HepG2 (cell line): ENCODE data around the gene CELF2. TPM values are rescaled to one million over a fixed set of nuclear protein-coding genes. Genes with fewer than 3 reads are reported as not detected.

ENCODE experiments used
- ATAC-seq: fragments of 200-7000 bp; cut with Tn5 transposase; 3 replicates; pipeline ENCODE4 v1.9.1; 2020; ENCODE audit warnings: mild to moderate bottlenecking, moderate library complexity
- BruUV-seq: library from RNA; stranded (reverse); fragments of 400-500 nt; replicated peaks from 2 replicates; lab custom pipeline; 2021; lab: Mats Ljungman, UMichigan
- CTCF ChIA-PET: fragments of 300-600 bp; formaldehyde crosslinking; extraction: SDS; loops from one replicate; lab custom pipeline; 2021; ENCODE audit warnings: low total read pairs, inconsistent platforms, low intra/inter-chr PET ratio; lab: Yijun Ruan, JAX
- POLR2A ChIA-PET: fragments of 350-600 bp; sonication (Branson Sonifier 250); formaldehyde crosslinking; loops from one replicate; lab custom pipeline; 2020; ENCODE audit warnings: antibody characterized with exemption, inconsistent platforms; lab: Yijun Ruan, JAX
- DNase-seq: peaks from one replicate; pipeline ENCODE4 v3.0.0-alpha.2; 2015; ENCODE audit warnings: low spot score
- FAIRE-seq: peaks from 3 replicates; lab custom pipeline; 2011; peaks lifted over from hg19 to GRCh38; lab: Jason Lieb, UNC
- H2AFZ ChIP-seq: one replicate; pipeline ENCODE4 v1.6.1; 2011; ENCODE audit warnings: low read length, inconsistent platforms
- H3K27ac ChIP-seq: fragments of 300-600 bp; 3 replicates; pipeline ENCODE4 v1.8.0; 2011; ENCODE audit warnings: mixed run types, mild to moderate bottlenecking, mixed read lengths, low read length, inconsistent platforms; ENCODE audit not compliant: insufficient read depth; ENCODE audit errors: extremely low read length
- H3K27me3 ChIP-seq, 2 experiments: fragments of 200-600 bp in 1 of 2; 2 replicates in 1 of 2; 3 replicates in 1 of 2; pipeline versions ENCODE4 v1.6.0 to v1.8.0; 2011; ENCODE audit warnings: low read length in 2 of 2, mild to moderate bottlenecking in 2 of 2, moderate library complexity in 2 of 2, inconsistent platforms in 1 of 2; ENCODE audit not compliant: insufficient read depth in 2 of 2, control insufficient read depth in 1 of 2
- H3K36me3 ChIP-seq, 2 experiments: fragments of 200-600 bp in 1 of 2; replicated peaks in 1 of 2; 2 replicates in 1 of 2; 3 replicates in 1 of 2; pipeline versions ENCODE4 v1.5.1 to v1.8.0; 2011; ENCODE audit warnings: low read length in 2 of 2, inconsistent platforms in 1 of 2; ENCODE audit not compliant: insufficient read depth in 2 of 2, control insufficient read depth in 1 of 2
- H3K4me1 ChIP-seq: 2 replicates; pipeline ENCODE4 v1.5.1; 2012; ENCODE audit warnings: low read length, inconsistent platforms; ENCODE audit not compliant: insufficient read depth
- H3K4me2 ChIP-seq: 2 replicates; pipeline ENCODE4 v1.6.0; 2011; ENCODE audit warnings: low read depth, low read length, inconsistent platforms
- H3K4me3 ChIP-seq, 3 experiments: fragments of 200-600 bp in 1 of 3; sonication (generic), shearing (Covaris generic) in 1 of 3; replicated peaks in 1 of 3; 2 replicates each; pipeline ENCODE4 v1.5.1; 2011 to 2016; ENCODE audit warnings: low read length in 3 of 3, inconsistent platforms in 2 of 3, low read depth in 2 of 3, mild to moderate bottlenecking in 2 of 3, control low read depth in 1 of 3, mixed read lengths in 1 of 3; ENCODE audit not compliant: insufficient read depth in 1 of 3
- H3K79me2 ChIP-seq: one replicate; pipeline ENCODE4 v1.6.1; 2011; ENCODE audit warnings: low read length, inconsistent platforms; ENCODE audit not compliant: insufficient read depth
- H3K9ac ChIP-seq: 2 replicates; pipeline ENCODE4 v1.6.0; 2011; ENCODE audit warnings: mild to moderate bottlenecking, low read depth, low read length, inconsistent platforms; ENCODE audit not compliant: insufficient read depth
- H3K9me3 ChIP-seq: 2 replicates; pipeline ENCODE4 v1.5.1; 2012; ENCODE audit warnings: mild to moderate bottlenecking, low read length
- H4K20me1 ChIP-seq: 2 replicates; pipeline ENCODE4 v1.6.0; 2011; ENCODE audit warnings: inconsistent platforms, mild to moderate bottlenecking, low read length, moderate library complexity; ENCODE audit not compliant: insufficient read depth
- HDAC2 ChIP-seq: sonication (generic); formaldehyde crosslinking; IDR thresholded peaks from 2 replicates; pipeline ENCODE4 v1.4.0; 2020; ENCODE audit warnings: missing genetic modification reagents
- HNRNPL ChIP-seq: fragments of 200-400 bp; formaldehyde crosslinking; IDR thresholded peaks from 2 replicates; pipeline ENCODE4 v1.6.1; 2017; ENCODE audit warnings: mild to moderate bottlenecking, low read depth, low read length
- NFE2L1 ChIP-seq: sonication (generic); formaldehyde crosslinking; IDR thresholded peaks from 2 replicates; pipeline ENCODE4 v1.4.0; 2020; ENCODE audit warnings: missing genetic modification reagents, mild to moderate bottlenecking, borderline replicate concordance
- PLRG1 ChIP-seq: fragments of 450-650 bp; conservative IDR thresholded peaks from 2 replicates; pipeline ENCODE4 v1.6.1; 2016
- RBM22 ChIP-seq: fragments of 200-400 bp; formaldehyde crosslinking; optimal IDR thresholded peaks from 2 replicates; pipeline ENCODE3; 2017; ENCODE audit warnings: mild to moderate bottlenecking, low read length, moderate library complexity
- SMAD3 ChIP-seq: sonication (generic); formaldehyde crosslinking; IDR thresholded peaks from 2 replicates; pipeline ENCODE4 v1.4.0; 2020; ENCODE audit warnings: missing genetic modification reagents
- SP1 ChIP-seq, 2 experiments: fragments of 450-650 bp in 1 of 2; sonication (generic) in 1 of 2; formaldehyde crosslinking in 1 of 2; IDR thresholded peaks; 2 replicates each; pipeline versions ENCODE4 v1.4.0 to v1.6.1; 2016 to 2020; ENCODE audit warnings: missing genetic modification reagents in 1 of 2
- SSRP1 ChIP-seq: IDR thresholded peaks from 2 replicates; pipeline ENCODE4 v1.6.1; 2016; ENCODE audit warnings: control low read depth
- ZBTB34 ChIP-seq: sonication (generic); formaldehyde crosslinking; IDR thresholded peaks from 2 replicates; pipeline ENCODE4 v1.8.0; 2022; ENCODE audit warnings: mild to moderate bottlenecking, missing genetic modification reagents
- ZBTB46 ChIP-seq: sonication (generic); formaldehyde crosslinking; IDR thresholded peaks from 2 replicates; pipeline ENCODE4 v1.4.0; 2020; ENCODE audit warnings: mild to moderate bottlenecking, missing genetic modification reagents, borderline replicate concordance
- ZNF33A ChIP-seq: sonication (generic); formaldehyde crosslinking; IDR thresholded peaks from 2 replicates; pipeline ENCODE4 v1.5.1; 2020; ENCODE audit warnings: missing genetic modification reagents, mild to moderate bottlenecking, moderate library complexity, borderline replicate concordance
- ZNF496 ChIP-seq: sonication (generic); formaldehyde crosslinking; IDR thresholded peaks from 2 replicates; pipeline ENCODE4 v1.8.1; 2023; ENCODE audit warnings: mild to moderate bottlenecking, moderate library complexity, missing genetic modification reagents; ENCODE audit not compliant: insufficient replicate concordance
- ZNF552 ChIP-seq: sonication (generic); formaldehyde crosslinking; IDR thresholded peaks from 2 replicates; pipeline ENCODE4 v1.9.0; 2022; ENCODE audit warnings: missing genetic modification reagents, mild to moderate bottlenecking, borderline replicate concordance
- ZNF607 ChIP-seq: sonication (generic); formaldehyde crosslinking; IDR thresholded peaks from 2 replicates; pipeline ENCODE4 v1.5.1; 2020; ENCODE audit warnings: missing genetic modification reagents, mild to moderate bottlenecking, borderline replicate concordance
- WGBS: methylation state at CpG from one replicate; pipeline ENCODE4 v1.1.6; 2017; ENCODE audit warnings: low lambda C conversion rate; 5-methylcytosine and 5-hydroxymethylcytosine counted together
- in situ Hi-C: cut with HindIII; loops from 2 replicates; pipeline ENCODE4 v1.10.0; 2017; ENCODE audit warnings: low pct_unique_long_range_greater_than_20kb; ENCODE audit not compliant: extremely low pct_ligation_motif_present
- intact Hi-C: fragments of 100-400 bp; cut with micrococcal nuclease; formaldehyde crosslinking; loops from one replicate; pipeline ENCODE4 v1.10.0; 2022; ENCODE audit not compliant: unreplicated experiment
- polyA plus RNA-seq, 8 experiments: library from polyadenylated mRNA; depleted of rRNA in 3 of 8; stranded (reverse) in 7 of 8; unstranded in 1 of 8; fragments of >200 nt; fragmentation: Illumina TruSeq in 4 of 8; extraction: Trizol in 4 of 8; gene quantifications; 2 replicates each; pipeline versions ENCODE4 v1.2.1 to v1.2.3, GENCODE V29; 2011 to 2016; ENCODE audit warnings: low read depth in 4 of 8, missing spikeins in 1 of 8, mixed read lengths in 1 of 8; ENCODE audit not compliant: insufficient read depth in 1 of 8
- total RNA-seq, 5 experiments: library from RNA; depleted of rRNA; stranded (reverse); fragments of >200 nt; fragmentation: Illumina TruSeq; extraction: Trizol; gene quantifications; 2 replicates each; pipeline ENCODE4 v1.2.3, GENCODE V29; 2016; ENCODE audit warnings: low read depth in 1 of 5

The CELF2 gene
- total and polyA plus RNA-seq, 2 of the 13 experiments (the other 11 are each of a cell fraction or from before 2014, with no cell fraction given), result not detected

- no peak for TF ChIP-seq ZBTB34 (CRISPR knock-in tag)
- TF ChIP-seq ZNF496 (CRISPR knock-in tag), result no peak
- TF ChIP-seq ZBTB46 (CRISPR knock-in tag), result no peak
Observed at GRCh38 chr10:11050301-11051287, 32.9 kb downstream of the CELF2 start (continued).

- Histone ChIP-seq H3K27me3 (no peaks in the 10 kb centered on the region), H3K36me3 (no peaks in the 10 kb centered on the region), H3K79me2 (no peaks in the 10 kb centered on the region), H3K9ac (no peak overlapping the region), H4K20me1 (no peaks in the 10 kb centered on the region), H2AFZ (no peak overlapping the region), H3K9me3 (no peaks in the 10 kb centered on the region; the same call in 1 of the 2 replicates), H3K4me1 (no peaks in the 10 kb centered on the region), H3K27ac (no peak overlapping the region), H3K4me3 (no peak overlapping the region), H3K4me2 (no peak overlapping the region)
- DNase-seq, result no peak
- ATAC-seq, result no peak
- intact Hi-C loops (no loop called here), in situ Hi-C loops (no loop called here)
- CTCF ChIA-PET, result no interaction called here
- FAIRE-seq, result no peak
- no TSS peak for BruUV-seq
- POLR2A ChIA-PET, result no interaction called here
- WGBS, result 5% methylated on average over 6 of the region's 6 CpGs
- TF ChIP-seq RBM22, result no peak
- TF ChIP-seq NFE2L1, result no peak
- TF ChIP-seq SMAD3 (CRISPR knock-in tag), result no peak
- no peak for TF ChIP-seq SSRP1
- no peak for TF ChIP-seq ZNF33A (CRISPR knock-in tag)
- TF ChIP-seq HDAC2 (CRISPR knock-in tag), result no peak
- TF ChIP-seq ZNF552 (CRISPR knock-in tag), result no peak
- TF ChIP-seq HNRNPL, result no peak
- no peak for TF ChIP-seq SP1 (IDR thresholded peaks at IDR 0.05)
- no peak for TF ChIP-seq SP1 (CRISPR knock-in tag; IDR thresholded peaks at IDR 0.05)
- no peak for TF ChIP-seq PLRG1
- TF ChIP-seq ZNF607 (CRISPR knock-in tag), result no peak
Observed at GRCh38 chr10:11057018-11057417, 39.3 kb downstream of the CELF2 start.
